HEK293 (cell line): Measurements from ENCODE around the gene TCERG1L.

ENCODE experiments used
- OSR2 ChIP-seq: fragments of 450-650 bp; formaldehyde crosslinking; IDR thresholded peaks from 2 replicates; pipeline ENCODE4 v1.5.1; 2016; ENCODE audit warnings: missing biosample characterization, missing genetic modification characterization
- REPIN1 ChIP-seq: fragments of 450-650 bp; formaldehyde crosslinking; IDR thresholded peaks from 2 replicates; pipeline ENCODE4 v1.5.1; 2017; ENCODE audit warnings: missing biosample characterization, missing genetic modification characterization, low read depth
- YY1 ChIP-seq: fragments of 450-650 bp; formaldehyde crosslinking; IDR thresholded peaks from 2 replicates; pipeline ENCODE4 v1.5.1; 2018; ENCODE audit warnings: missing biosample characterization, missing genetic modification characterization
- ZFP37 ChIP-seq: fragments of 450-650 bp; formaldehyde crosslinking; IDR thresholded peaks from 2 replicates; pipeline ENCODE4 v1.5.1; 2016; ENCODE audit warnings: missing biosample characterization, missing genetic modification characterization
- ZNF174 ChIP-seq: fragments of 450-650 bp; formaldehyde crosslinking; IDR thresholded peaks from 2 replicates; pipeline ENCODE4 v1.5.0; 2017; ENCODE audit warnings: missing biosample characterization, mild to moderate bottlenecking, missing genetic modification characterization
- ZNF239 ChIP-seq: fragments of 450-650 bp; formaldehyde crosslinking; IDR thresholded peaks from 2 replicates; pipeline ENCODE4 v1.5.1; 2016; ENCODE audit warnings: missing biosample characterization, missing genetic modification characterization
- ZNF274 ChIP-seq, 2 experiments: fragments of 200-500 bp in 1 of 2; fragments of 450-650 bp in 1 of 2; sonication (Bioruptor generic) in 1 of 2; formaldehyde crosslinking in 1 of 2; IDR thresholded peaks; 2 replicates each; pipeline versions ENCODE4 v1.5.1 to v1.6.1; 2014 to 2016; ENCODE audit warnings: borderline replicate concordance in 1 of 2, inconsistent platforms in 1 of 2, low read length in 1 of 2, missing biosample characterization in 1 of 2, missing genetic modification characterization in 1 of 2
- ZNF555 ChIP-seq: fragments of 450-650 bp; formaldehyde crosslinking; conservative IDR thresholded peaks from 2 replicates; pipeline ENCODE4 v1.5.1; 2017; ENCODE audit warnings: missing biosample characterization, mild to moderate bottlenecking, missing genetic modification characterization, inconsistent platforms
- ZNF776 ChIP-seq: fragments of 450-650 bp; formaldehyde crosslinking; IDR thresholded peaks from 2 replicates; pipeline ENCODE4 v1.5.0; 2017; ENCODE audit warnings: missing biosample characterization, missing genetic modification characterization, borderline replicate concordance
- ZNF830 ChIP-seq: fragments of 450-650 bp; IDR thresholded peaks from 2 replicates; pipeline ENCODE4 v1.5.0; 2018; ENCODE audit warnings: missing biosample characterization, missing genetic modification characterization, low read depth, mild to moderate bottlenecking, moderate library complexity
- ZSCAN16 ChIP-seq: fragments of 450-650 bp; formaldehyde crosslinking; IDR thresholded peaks from 2 replicates; pipeline ENCODE4 v1.5.1; 2016; ENCODE audit warnings: missing biosample characterization, missing genetic modification characterization
- TF ChIP-seq, protein P1 (sequence below): IDR thresholded peaks from 2 replicates; pipeline ENCODE4 v1.6.1; 2011; ENCODE audit warnings: mild to moderate bottlenecking, low read depth, low read length, borderline replicate concordance
- TF ChIP-seq, protein P2 (sequence below): fragments of 450-650 bp; formaldehyde crosslinking; IDR thresholded peaks from 2 replicates; pipeline ENCODE4 v1.5.1; 2016; ENCODE audit warnings: missing biosample characterization, missing genetic modification characterization
- TF ChIP-seq, protein P3 (sequence below): fragments of 450-650 bp; formaldehyde crosslinking; IDR thresholded peaks from 2 replicates; pipeline ENCODE4 v1.5.1; 2016; ENCODE audit warnings: missing biosample characterization, missing genetic modification characterization

DNA sequence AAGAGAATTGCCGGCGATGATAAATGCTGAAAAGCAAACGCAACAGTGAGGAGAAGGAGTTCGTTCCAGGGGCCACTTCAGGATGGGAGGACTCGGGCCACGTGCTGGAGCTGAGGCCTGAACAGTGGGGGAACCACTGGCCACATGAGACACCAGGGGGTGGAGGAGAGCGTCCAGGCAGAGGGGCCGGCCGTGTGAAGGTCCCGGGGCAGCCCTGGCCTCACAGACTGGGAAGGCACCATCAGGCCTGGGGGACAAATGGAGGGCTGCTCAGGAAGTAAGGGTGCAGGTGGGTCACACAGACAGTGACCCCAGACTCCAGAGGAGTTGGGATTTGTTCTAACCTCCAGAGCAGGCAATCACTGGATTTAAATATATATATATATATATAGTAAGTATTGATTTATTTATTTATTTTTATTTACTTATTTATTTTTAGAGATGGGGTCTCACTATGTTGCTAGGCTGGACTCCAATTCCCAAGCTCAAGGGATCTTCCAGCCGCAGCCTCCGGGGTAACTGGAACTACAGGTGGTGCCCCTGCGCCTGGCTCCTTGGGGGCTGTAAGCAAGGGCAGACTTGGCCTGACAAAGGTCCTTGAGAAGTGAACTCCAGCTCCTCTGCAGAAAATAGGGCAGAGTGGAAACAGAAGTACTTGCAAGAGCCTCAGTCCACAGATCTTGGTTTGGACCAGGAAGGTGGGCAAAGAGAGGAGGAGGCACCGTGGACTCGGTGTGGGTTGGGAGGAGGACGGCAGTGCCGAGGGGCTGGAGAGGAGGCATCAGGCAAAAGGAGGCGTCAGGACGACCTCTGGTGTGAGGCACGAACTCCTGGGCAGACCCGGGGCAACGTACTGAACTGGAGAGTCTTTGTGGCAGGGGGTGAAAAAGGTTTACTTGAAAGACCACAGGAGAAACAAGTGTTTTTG lies 57.3 kb downstream of the TCERG1L start:
- TF ChIP-seq REPIN1 (no peak), ZNF830 (tag by site-specific recombination) (no peak), ZNF776 (tag by site-specific recombination) (no peak), ZNF274 (IDR thresholded peaks at IDR 0.05; ENCODE audit: low read length) (no peak), ZNF274 (tag by site-specific recombination; IDR thresholded peaks at IDR 0.05; ENCODE audit: borderline replicate concordance) (no peak), OSR2 (tag by site-specific recombination) (no peak), ZNF239 (no peak), ZFP37 (tag by site-specific recombination) (no peak), YY1 (tag by site-specific recombination) (no peak), ZNF555 (no peak), ZSCAN16 (no peak), ZNF174 (no peak)
- TF ChIP-seq, protein P1, sequence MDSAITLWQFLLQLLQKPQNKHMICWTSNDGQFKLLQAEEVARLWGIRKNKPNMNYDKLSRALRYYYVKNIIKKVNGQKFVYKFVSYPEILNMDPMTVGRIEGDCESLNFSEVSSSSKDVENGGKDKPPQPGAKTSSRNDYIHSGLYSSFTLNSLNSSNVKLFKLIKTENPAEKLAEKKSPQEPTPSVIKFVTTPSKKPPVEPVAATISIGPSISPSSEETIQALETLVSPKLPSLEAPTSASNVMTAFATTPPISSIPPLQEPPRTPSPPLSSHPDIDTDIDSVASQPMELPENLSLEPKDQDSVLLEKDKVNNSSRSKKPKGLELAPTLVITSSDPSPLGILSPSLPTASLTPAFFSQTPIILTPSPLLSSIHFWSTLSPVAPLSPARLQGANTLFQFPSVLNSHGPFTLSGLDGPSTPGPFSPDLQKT = no peak
- TF ChIP-seq, protein P2, sequence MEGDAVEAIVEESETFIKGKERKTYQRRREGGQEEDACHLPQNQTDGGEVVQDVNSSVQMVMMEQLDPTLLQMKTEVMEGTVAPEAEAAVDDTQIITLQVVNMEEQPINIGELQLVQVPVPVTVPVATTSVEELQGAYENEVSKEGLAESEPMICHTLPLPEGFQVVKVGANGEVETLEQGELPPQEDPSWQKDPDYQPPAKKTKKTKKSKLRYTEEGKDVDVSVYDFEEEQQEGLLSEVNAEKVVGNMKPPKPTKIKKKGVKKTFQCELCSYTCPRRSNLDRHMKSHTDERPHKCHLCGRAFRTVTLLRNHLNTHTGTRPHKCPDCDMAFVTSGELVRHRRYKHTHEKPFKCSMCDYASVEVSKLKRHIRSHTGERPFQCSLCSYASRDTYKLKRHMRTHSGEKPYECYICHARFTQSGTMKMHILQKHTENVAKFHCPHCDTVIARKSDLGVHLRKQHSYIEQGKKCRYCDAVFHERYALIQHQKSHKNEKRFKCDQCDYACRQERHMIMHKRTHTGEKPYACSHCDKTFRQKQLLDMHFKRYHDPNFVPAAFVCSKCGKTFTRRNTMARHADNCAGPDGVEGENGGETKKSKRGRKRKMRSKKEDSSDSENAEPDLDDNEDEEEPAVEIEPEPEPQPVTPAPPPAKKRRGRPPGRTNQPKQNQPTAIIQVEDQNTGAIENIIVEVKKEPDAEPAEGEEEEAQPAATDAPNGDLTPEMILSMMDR (tag by site-specific recombination) = no peak
- TF ChIP-seq, protein P3, sequence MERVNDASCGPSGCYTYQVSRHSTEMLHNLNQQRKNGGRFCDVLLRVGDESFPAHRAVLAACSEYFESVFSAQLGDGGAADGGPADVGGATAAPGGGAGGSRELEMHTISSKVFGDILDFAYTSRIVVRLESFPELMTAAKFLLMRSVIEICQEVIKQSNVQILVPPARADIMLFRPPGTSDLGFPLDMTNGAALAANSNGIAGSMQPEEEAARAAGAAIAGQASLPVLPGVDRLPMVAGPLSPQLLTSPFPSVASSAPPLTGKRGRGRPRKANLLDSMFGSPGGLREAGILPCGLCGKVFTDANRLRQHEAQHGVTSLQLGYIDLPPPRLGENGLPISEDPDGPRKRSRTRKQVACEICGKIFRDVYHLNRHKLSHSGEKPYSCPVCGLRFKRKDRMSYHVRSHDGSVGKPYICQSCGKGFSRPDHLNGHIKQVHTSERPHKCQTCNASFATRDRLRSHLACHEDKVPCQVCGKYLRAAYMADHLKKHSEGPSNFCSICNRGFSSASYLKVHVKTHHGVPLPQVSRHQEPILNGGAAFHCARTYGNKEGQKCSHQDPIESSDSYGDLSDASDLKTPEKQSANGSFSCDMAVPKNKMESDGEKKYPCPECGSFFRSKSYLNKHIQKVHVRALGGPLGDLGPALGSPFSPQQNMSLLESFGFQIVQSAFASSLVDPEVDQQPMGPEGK (tag by site-specific recombination) = no peak
